ENCODE measurements around the gene EFCAB12. TPM values are rescaled to one million over a fixed set of nuclear protein-coding genes. Genes with fewer than 3 reads are reported as not detected.
"Not testable (repeated sequence)": the region's sequence is repeated elsewhere in the genome, so short reads cannot be mapped to it uniquely, and the experiment has no call there.

The EFCAB12 gene
- total RNA-seq, 1 donor from 2014 or later = 0.61 TPM

GRCh38 chr3:129386984-129387383 lies 41.5 kb downstream of the EFCAB12 start:
- no peak overlapping the region for H3K4me3 Mint-ChIP-seq (ENCODE audit: unreplicated experiment)
- H3K27ac Mint-ChIP-seq (ENCODE audit: unreplicated experiment) = no peak overlapping the region
- H3K9me3 Mint-ChIP-seq (ENCODE audit: unreplicated experiment) = peaks cover 5% of the 10 kb centered on the region
- no peaks in the 10 kb centered on the region for H3K36me3 Mint-ChIP-seq (ENCODE audit: unreplicated experiment)
- peaks cover 6% of the 10 kb centered on the region for H3K4me1 Mint-ChIP-seq (ENCODE audit: low read depth, unreplicated experiment)
- TF ChIP-seq CTCF (IDR thresholded peaks at IDR 0.05; ENCODE audit: partially characterized antibody, unreplicated experiment) = no peak
- H3K27me3 Mint-ChIP-seq (ENCODE audit: unreplicated experiment) = peaks cover 6% of the 10 kb centered on the region
- DNase-seq = no peak

DNA sequence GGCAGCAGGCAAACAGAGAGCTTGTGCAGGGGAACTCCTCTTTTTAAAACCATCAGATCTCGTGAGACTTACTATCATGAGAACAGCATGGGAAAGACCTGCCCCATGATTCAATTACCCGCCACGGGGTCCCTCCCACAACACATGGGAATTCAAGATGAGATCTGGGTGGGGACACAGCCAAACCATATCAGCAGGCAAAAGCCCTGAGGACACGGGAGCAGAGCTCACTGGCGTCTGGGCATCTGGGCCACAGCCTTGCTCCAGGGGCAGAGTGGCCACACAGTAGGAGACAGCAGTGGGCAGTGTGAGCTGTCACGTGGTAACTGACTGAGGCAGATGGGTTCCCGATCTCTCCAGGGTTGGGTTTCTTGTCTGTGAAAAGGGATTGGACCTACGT lies 42.9 kb downstream of the EFCAB12 start:
- not testable (repeated sequence) for H3K4me3 Mint-ChIP-seq (ENCODE audit: unreplicated experiment); DNase-seq; H3K9me3 Mint-ChIP-seq (ENCODE audit: unreplicated experiment); H3K4me1 Mint-ChIP-seq (ENCODE audit: low read depth, unreplicated experiment); H3K36me3 Mint-ChIP-seq (ENCODE audit: unreplicated experiment); H3K27me3 Mint-ChIP-seq (ENCODE audit: unreplicated experiment)
- peak overlapping the region; percentile 26 for H3K27ac Mint-ChIP-seq (ENCODE audit: unreplicated experiment)

DNA sequence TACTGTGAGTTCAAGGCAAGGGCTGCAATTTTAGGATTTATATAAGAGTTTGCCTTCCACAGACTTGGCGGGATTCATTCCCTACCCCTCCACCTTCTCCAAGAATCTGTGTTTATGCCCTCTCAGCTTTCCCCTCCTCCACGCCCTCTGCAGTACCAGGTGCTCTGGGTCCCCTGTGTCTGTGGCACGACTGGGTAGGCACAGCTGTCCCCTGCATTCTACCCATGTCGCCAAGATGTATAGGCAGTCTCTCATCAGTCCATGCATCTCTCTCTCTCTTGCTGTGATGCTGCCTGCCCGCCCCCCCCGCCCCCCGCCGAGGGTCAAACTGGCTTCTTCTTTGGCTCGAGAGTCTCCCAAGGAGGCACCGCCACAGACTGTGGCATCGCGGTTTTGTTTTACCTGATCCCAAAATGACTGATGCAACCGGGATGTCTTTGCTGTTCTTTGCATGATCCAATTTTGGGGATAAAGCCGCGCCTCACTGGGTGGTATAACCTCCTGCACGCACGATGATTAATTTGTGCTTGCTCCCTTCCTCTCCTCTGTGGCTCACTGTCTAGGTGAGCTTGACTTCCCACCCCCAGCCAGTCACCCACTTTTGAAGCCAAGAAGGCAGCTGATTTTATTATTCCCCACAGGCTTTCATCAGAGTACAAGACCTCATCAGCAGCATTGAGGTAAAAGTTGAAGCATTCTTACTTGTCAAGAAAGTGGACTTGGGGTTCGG lies 43.7 kb downstream of the EFCAB12 start:
- no peaks in the 10 kb centered on the region for H3K36me3 Mint-ChIP-seq (ENCODE audit: unreplicated experiment)
- peak overlapping the region; percentile 26 for H3K27ac Mint-ChIP-seq (ENCODE audit: unreplicated experiment)
- peaks cover 4% of the 10 kb centered on the region for H3K27me3 Mint-ChIP-seq (ENCODE audit: unreplicated experiment)
- no peak for DNase-seq
- H3K9me3 Mint-ChIP-seq (ENCODE audit: unreplicated experiment) = peaks cover 5% of the 10 kb centered on the region
- H3K4me3 Mint-ChIP-seq (ENCODE audit: unreplicated experiment) = no peak overlapping the region
- TF ChIP-seq CTCF (IDR thresholded peaks at IDR 0.05; ENCODE audit: partially characterized antibody, unreplicated experiment) = no peak
- H3K4me1 Mint-ChIP-seq (ENCODE audit: low read depth, unreplicated experiment) = peaks cover 6% of the 10 kb centered on the region

DNA sequence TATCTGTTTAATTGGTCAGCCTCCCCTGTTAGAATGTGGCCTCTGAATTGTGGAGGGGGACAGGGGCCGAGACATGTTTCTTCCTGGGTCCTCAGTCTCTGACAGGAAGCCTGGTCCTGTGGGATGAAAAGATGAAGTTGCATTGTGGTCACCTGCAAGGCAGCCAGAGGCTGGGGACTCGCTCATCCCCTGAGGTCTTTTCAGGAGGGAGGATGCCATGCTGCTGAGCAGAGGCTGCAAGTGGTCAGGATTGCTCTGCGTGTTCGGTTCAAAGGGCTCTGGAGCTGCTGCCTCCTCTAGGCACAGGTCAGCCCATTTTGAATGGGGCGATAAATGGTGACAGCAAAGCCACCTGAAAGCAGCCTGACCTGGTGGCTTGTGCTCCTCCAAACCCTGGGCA lies 44.3 kb downstream of the EFCAB12 start:
- DNase-seq; H3K27me3 Mint-ChIP-seq (ENCODE audit: unreplicated experiment); H3K36me3 Mint-ChIP-seq (ENCODE audit: unreplicated experiment); H3K9me3 Mint-ChIP-seq (ENCODE audit: unreplicated experiment); H3K4me1 Mint-ChIP-seq (ENCODE audit: low read depth, unreplicated experiment); H3K4me3 Mint-ChIP-seq (ENCODE audit: unreplicated experiment): not testable (repeated sequence)
- peak overlapping the region; percentile 54 for H3K27ac Mint-ChIP-seq (ENCODE audit: unreplicated experiment)

DNA sequence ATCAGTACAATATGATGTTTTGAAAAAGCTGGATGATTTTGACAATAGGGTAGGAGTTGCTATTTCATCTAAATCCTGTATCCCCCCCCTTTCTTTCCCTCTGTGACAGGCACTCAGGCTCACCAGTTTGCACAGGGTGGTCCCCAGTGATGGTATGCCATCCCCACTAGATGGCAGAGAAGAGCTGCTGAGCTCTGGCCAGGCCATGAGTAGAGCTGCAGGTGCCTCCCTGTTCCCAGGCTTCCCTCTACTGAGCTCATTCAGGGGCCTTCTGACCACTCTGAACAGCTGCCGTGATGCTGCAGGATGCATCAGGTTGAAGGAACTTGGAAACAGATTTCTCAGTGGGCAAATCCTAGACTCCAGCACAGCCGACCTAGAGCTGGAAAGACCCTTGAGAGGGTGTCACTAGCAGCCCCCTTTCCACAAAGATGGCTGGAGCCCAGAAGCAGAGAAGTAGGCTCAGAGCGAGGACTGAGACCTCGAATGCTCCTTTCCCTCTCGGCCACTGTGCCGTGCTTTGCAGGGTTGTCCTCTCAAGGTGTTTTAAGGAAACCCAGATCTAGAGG lies 45.1 kb downstream of the EFCAB12 start:
- H3K36me3 Mint-ChIP-seq (ENCODE audit: unreplicated experiment) = no peaks in the 10 kb centered on the region
- no peak overlapping the region for H3K4me3 Mint-ChIP-seq (ENCODE audit: unreplicated experiment)
- DNase-seq = peak; percentile 74
- peaks cover 4% of the 10 kb centered on the region for H3K27me3 Mint-ChIP-seq (ENCODE audit: unreplicated experiment)
- TF ChIP-seq CTCF (IDR thresholded peaks at IDR 0.05; ENCODE audit: partially characterized antibody, unreplicated experiment) = peak; percentile 67
- peaks cover 6% of the 10 kb centered on the region for H3K4me1 Mint-ChIP-seq (ENCODE audit: low read depth, unreplicated experiment)
- H3K27ac Mint-ChIP-seq (ENCODE audit: unreplicated experiment) = peak overlapping the region; percentile 54
- H3K9me3 Mint-ChIP-seq (ENCODE audit: unreplicated experiment) = peaks cover 5% of the 10 kb centered on the region

- DNase-seq = no peak
- H3K27me3 Mint-ChIP-seq (ENCODE audit: unreplicated experiment) = peaks cover 4% of the 10 kb centered on the region
- no peaks in the 10 kb centered on the region for H3K36me3 Mint-ChIP-seq (ENCODE audit: unreplicated experiment)
- no peak overlapping the region for H3K4me3 Mint-ChIP-seq (ENCODE audit: unreplicated experiment)
- peaks cover 2% of the 10 kb centered on the region for H3K9me3 Mint-ChIP-seq (ENCODE audit: unreplicated experiment)
- H3K4me1 Mint-ChIP-seq (ENCODE audit: low read depth, unreplicated experiment) = peaks cover 6% of the 10 kb centered on the region
- no peak overlapping the region for H3K27ac Mint-ChIP-seq (ENCODE audit: unreplicated experiment)
- no peak for TF ChIP-seq CTCF (IDR thresholded peaks at IDR 0.05; ENCODE audit: partially characterized antibody, unreplicated experiment)
Measured at GRCh38 chr3:129382366-129382765, 46.1 kb downstream of the EFCAB12 start.

All from glutamatergic neuron (in vitro differentiated cells).